B cell (primary cell): ENCODE results near the gene IER2.

Experiments
- EZH2 ChIP-seq: IDR thresholded peaks from 2 replicates; pipeline ENCODE4 v1.6.1; 2012; ENCODE audit warnings: borderline replicate concordance, low read depth, mild to moderate bottlenecking, moderate library complexity, low read length; ENCODE audit not compliant: insufficient read depth, poor library complexity, severe bottlenecking
- TF ChIP-seq, protein P1 (sequence below): fragments of 200-600 bp; IDR thresholded peaks from one replicate; pipeline ENCODE4 v1.8.0; 2022; ENCODE audit warnings: antibody characterized with exemption, mild to moderate bottlenecking

DNA sequence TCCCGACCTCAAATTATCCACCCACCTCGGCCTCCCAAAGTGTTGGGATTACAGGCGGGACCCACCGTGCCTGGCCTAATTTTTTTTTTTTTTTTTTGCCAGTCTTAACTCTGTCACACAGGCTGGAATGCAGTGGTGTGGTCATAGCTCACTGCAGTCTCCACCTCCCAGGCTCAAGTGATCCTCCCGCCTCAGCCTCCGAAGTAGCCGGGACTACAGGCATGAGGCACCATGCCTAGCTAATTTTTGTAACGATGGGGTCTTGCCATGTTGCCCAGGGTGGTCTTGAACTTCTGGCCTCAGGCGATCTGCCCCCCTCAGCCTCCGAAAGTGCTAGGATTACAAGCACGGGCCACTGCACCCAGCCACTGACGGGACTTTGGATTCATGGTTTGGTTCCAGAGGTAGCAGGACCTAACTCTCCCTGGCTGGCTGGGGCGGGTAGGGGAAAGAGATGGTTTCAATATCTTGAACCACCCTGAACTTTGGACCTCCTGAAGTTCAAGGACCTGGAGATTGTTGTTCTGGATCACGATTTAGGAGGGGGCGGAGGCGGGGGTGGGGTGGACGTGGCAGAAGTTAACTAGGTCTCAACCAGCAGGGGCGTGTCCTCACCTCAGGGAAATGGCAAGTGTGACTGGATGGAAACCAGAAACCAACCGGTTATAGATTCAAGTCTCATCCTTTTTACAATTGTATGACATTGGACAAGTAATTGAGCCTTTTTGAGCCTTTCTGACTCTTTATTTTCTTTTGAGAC lies 40.8 kb downstream of the IER2 start:
- TF ChIP-seq, protein P1, sequence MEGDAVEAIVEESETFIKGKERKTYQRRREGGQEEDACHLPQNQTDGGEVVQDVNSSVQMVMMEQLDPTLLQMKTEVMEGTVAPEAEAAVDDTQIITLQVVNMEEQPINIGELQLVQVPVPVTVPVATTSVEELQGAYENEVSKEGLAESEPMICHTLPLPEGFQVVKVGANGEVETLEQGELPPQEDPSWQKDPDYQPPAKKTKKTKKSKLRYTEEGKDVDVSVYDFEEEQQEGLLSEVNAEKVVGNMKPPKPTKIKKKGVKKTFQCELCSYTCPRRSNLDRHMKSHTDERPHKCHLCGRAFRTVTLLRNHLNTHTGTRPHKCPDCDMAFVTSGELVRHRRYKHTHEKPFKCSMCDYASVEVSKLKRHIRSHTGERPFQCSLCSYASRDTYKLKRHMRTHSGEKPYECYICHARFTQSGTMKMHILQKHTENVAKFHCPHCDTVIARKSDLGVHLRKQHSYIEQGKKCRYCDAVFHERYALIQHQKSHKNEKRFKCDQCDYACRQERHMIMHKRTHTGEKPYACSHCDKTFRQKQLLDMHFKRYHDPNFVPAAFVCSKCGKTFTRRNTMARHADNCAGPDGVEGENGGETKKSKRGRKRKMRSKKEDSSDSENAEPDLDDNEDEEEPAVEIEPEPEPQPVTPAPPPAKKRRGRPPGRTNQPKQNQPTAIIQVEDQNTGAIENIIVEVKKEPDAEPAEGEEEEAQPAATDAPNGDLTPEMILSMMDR, result no peak
- TF ChIP-seq EZH2, result no peak
